HEK293T (cell line): ENCODE results near the gene ESYT3.

Experiments used
- FOXA1 ChIP-seq: fragments of 450-650 bp; IDR thresholded peaks from 2 replicates; pipeline ENCODE4 v1.6.1; 2016; ENCODE audit warnings: mild to moderate bottlenecking
- FOXM1 ChIP-seq: fragments of 450-650 bp; IDR thresholded peaks from 2 replicates; pipeline ENCODE4 v1.6.1; 2017; ENCODE audit warnings: mild to moderate bottlenecking, borderline replicate concordance
- HDGF ChIP-seq: fragments of 450-650 bp; IDR thresholded peaks from 2 replicates; pipeline ENCODE4 v1.6.1; 2017; ENCODE audit warnings: antibody characterized with exemption, borderline replicate concordance
- L3MBTL2 ChIP-seq: fragments of 450-650 bp; conservative IDR thresholded peaks from 2 replicates; pipeline ENCODE4 v1.6.1; 2016; ENCODE audit warnings: mild to moderate bottlenecking
- NFRKB ChIP-seq: fragments of 450-650 bp; IDR thresholded peaks from 2 replicates; pipeline ENCODE4 v1.6.1; 2016; ENCODE audit warnings: mild to moderate bottlenecking, moderate library complexity
- TARDBP ChIP-seq: fragments of 450-650 bp; IDR thresholded peaks from 2 replicates; pipeline ENCODE4 v1.6.1; 2016

DNA sequence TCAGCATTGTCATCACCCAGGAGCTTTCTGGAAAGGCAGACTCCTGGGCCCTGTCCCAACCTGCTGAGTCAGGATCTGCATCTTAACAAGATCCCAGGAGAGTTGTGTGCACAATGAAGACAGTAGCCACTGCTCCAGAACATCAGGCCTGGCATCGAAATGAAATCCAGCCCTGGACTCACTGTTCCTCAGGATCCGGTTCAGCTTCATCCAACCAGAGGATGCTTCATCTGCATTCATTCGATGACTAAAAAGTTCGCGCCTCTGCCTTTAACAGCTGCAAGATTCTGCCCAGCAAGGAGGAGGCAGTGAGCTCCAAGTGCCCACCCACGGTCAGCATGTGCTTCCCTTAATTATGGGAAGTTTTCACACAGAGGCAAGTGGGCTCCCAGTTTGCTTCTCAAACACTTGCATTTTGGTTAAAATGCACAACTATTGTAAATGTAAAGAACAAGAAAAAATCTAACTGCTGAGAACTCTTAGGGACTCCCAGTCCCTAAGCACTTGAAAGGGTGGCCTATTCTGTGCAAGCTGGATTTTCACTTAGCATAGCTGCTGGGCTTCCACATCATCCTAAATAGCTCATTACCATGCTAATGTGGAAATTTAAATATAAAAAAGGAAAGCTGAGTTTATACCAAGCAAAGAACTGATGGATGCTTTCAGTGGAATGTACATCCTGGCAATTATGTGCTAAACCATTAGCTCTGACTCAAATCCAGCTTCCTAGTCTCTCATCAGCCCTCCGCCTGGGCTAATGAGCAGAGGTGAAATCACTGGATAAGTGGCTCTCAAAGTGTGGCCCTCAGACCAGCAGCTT, 25.5 kb upstream of the ESYT3 start:
- no peak for TF ChIP-seq NFRKB
- TF ChIP-seq FOXA1, result no peak
- TF ChIP-seq HDGF, result no peak
- TF ChIP-seq TARDBP, result no peak
- TF ChIP-seq FOXM1, result no peak
- no peak for TF ChIP-seq L3MBTL2
